HepG2 (cell line): ENCODE results near the gene FGD2. TPM values are rescaled to one million over a fixed set of nuclear protein-coding genes. Genes with fewer than 3 reads are reported as not detected.

Experiments
- ARNT ChIP-seq: fragments of 450-650 bp; IDR thresholded peaks from 2 replicates; pipeline ENCODE4 v1.6.1; 2017
- ATF1 ChIP-seq: IDR thresholded peaks from 2 replicates; pipeline ENCODE4 v1.6.1; 2016; ENCODE audit warnings: mild to moderate bottlenecking, control low read depth
- HNRNPL ChIP-seq: fragments of 200-400 bp; formaldehyde crosslinking; IDR thresholded peaks from 2 replicates; pipeline ENCODE4 v1.6.1; 2017; ENCODE audit warnings: mild to moderate bottlenecking, low read depth, low read length
- KDM4B ChIP-seq: sonication (generic); formaldehyde crosslinking; IDR thresholded peaks from 2 replicates; pipeline ENCODE4 v1.4.0; 2020; ENCODE audit warnings: missing genetic modification reagents
- KMT2B ChIP-seq: IDR thresholded peaks from 2 replicates; pipeline ENCODE4 v1.6.1; 2016; ENCODE audit warnings: missing genetic modification reagents, missing compliant biosample characterization
- MLLT10 ChIP-seq: sonication (generic); formaldehyde crosslinking; IDR thresholded peaks from 2 replicates; pipeline ENCODE4 v1.4.0; 2020; ENCODE audit warnings: missing genetic modification reagents
- MLX ChIP-seq: IDR thresholded peaks from 2 replicates; pipeline ENCODE4 v1.6.1; 2016
- NR2C2 ChIP-seq: sonication (generic); formaldehyde crosslinking; IDR thresholded peaks from 2 replicates; pipeline ENCODE4 v1.4.0; 2020; ENCODE audit warnings: missing genetic modification reagents, mild to moderate bottlenecking, moderate library complexity, borderline replicate concordance
- NR2F1 ChIP-seq, 2 experiments: fragments of 450-650 bp in 1 of 2; formaldehyde crosslinking in 1 of 2; IDR thresholded peaks; 2 replicates each; pipeline versions ENCODE4 v1.5.0 to v1.6.1; 2016 to 2020; ENCODE audit warnings: mild to moderate bottlenecking in 1 of 2, missing compliant biosample characterization in 1 of 2, missing genetic modification reagents in 1 of 2, moderate library complexity in 1 of 2
- PHF8 ChIP-seq: sonication (generic); formaldehyde crosslinking; IDR thresholded peaks from 2 replicates; pipeline ENCODE4 v1.5.0; 2020; ENCODE audit warnings: missing genetic modification reagents
- RFXANK ChIP-seq: IDR thresholded peaks from 2 replicates; pipeline ENCODE4 v1.6.1; 2016
- SRY ChIP-seq: sonication (generic); formaldehyde crosslinking; IDR thresholded peaks from 2 replicates; pipeline ENCODE4 v1.8.0; 2022; ENCODE audit warnings: mild to moderate bottlenecking, missing genetic modification reagents
- TBL1XR1 ChIP-seq: fragments of 150-350 bp; IDR thresholded peaks from 2 replicates; pipeline ENCODE4 v1.6.1; 2014; ENCODE audit warnings: borderline replicate concordance, low read length; ENCODE audit not compliant: partially characterized antibody
- WIZ ChIP-seq: sonication (generic); formaldehyde crosslinking; IDR thresholded peaks from 2 replicates; pipeline ENCODE4 v1.5.1; 2020; ENCODE audit warnings: mild to moderate bottlenecking, missing genetic modification reagents
- ZFP91 ChIP-seq: sonication (generic); formaldehyde crosslinking; IDR thresholded peaks from 2 replicates; pipeline ENCODE4 v1.9.0; 2022; ENCODE audit warnings: missing genetic modification reagents, mild to moderate bottlenecking, borderline replicate concordance
- ZMAT3 ChIP-seq: sonication (generic); formaldehyde crosslinking; conservative IDR thresholded peaks from 2 replicates; pipeline ENCODE4 v1.7.0; 2021; ENCODE audit warnings: missing genetic modification reagents
- ZNF34 ChIP-seq: sonication (generic); formaldehyde crosslinking; IDR thresholded peaks from 2 replicates; pipeline ENCODE4 v1.4.0; 2020; ENCODE audit warnings: mild to moderate bottlenecking, missing genetic modification reagents, borderline replicate concordance
- ZNF460 ChIP-seq: sonication (generic); formaldehyde crosslinking; IDR thresholded peaks from 2 replicates; pipeline ENCODE4 v1.5.1; 2020; ENCODE audit warnings: missing genetic modification reagents, mild to moderate bottlenecking, borderline replicate concordance
- ZNF598 ChIP-seq: sonication (generic); formaldehyde crosslinking; IDR thresholded peaks from 2 replicates; pipeline ENCODE4 v1.5.1; 2020; ENCODE audit warnings: mild to moderate bottlenecking, missing genetic modification reagents, borderline replicate concordance
- ZNF607 ChIP-seq: sonication (generic); formaldehyde crosslinking; IDR thresholded peaks from 2 replicates; pipeline ENCODE4 v1.5.1; 2020; ENCODE audit warnings: missing genetic modification reagents, mild to moderate bottlenecking, borderline replicate concordance
- ZNF644 ChIP-seq: IDR thresholded peaks from 2 replicates; pipeline ENCODE4 v1.6.1; 2016; ENCODE audit warnings: low read depth
- ZNF670 ChIP-seq: sonication (generic); formaldehyde crosslinking; IDR thresholded peaks from 2 replicates; pipeline ENCODE4 v1.8.0; 2022; ENCODE audit warnings: mild to moderate bottlenecking, missing genetic modification reagents, borderline replicate concordance
- ZSCAN25 ChIP-seq: sonication (generic); formaldehyde crosslinking; IDR thresholded peaks from 2 replicates; pipeline ENCODE4 v1.8.0; 2022; ENCODE audit warnings: mild to moderate bottlenecking, missing genetic modification reagents
- polyA plus RNA-seq, 8 experiments: library from polyadenylated mRNA; depleted of rRNA in 3 of 8; stranded (reverse) in 7 of 8; unstranded in 1 of 8; fragments of >200 nt; fragmentation: Illumina TruSeq in 4 of 8; extraction: Trizol in 4 of 8; gene quantifications; 2 replicates each; pipeline versions ENCODE4 v1.2.1 to v1.2.3, GENCODE V29; 2011 to 2016; ENCODE audit warnings: low read depth in 4 of 8, missing spikeins in 1 of 8, mixed read lengths in 1 of 8; ENCODE audit not compliant: insufficient read depth in 1 of 8
- total RNA-seq, 5 experiments: library from RNA; depleted of rRNA; stranded (reverse); fragments of >200 nt; fragmentation: Illumina TruSeq; extraction: Trizol; gene quantifications; 2 replicates each; pipeline ENCODE4 v1.2.3, GENCODE V29; 2016; ENCODE audit warnings: low read depth in 1 of 5
- TF ChIP-seq, protein P1 (sequence below): sonication (generic); formaldehyde crosslinking; IDR thresholded peaks from 2 replicates; pipeline ENCODE4 v1.4.0; 2020; ENCODE audit warnings: mild to moderate bottlenecking, missing genetic modification reagents
- TF ChIP-seq, protein P2 (sequence below): IDR thresholded peaks from 2 replicates; pipeline ENCODE4 v1.6.1; 2018; ENCODE audit warnings: missing genetic modification reagents, mild to moderate bottlenecking, missing compliant biosample characterization

FGD2 gene
- total and polyA plus RNA-seq, 2 of the 13 experiments (the other 11 are each of a cell fraction or from before 2014, with no cell fraction given): not detected

- peak; percentile 58; the same call in 1 of the 2 replicates for TF ChIP-seq KMT2B (CRISPR knock-in tag)
- TF ChIP-seq, protein P1, sequence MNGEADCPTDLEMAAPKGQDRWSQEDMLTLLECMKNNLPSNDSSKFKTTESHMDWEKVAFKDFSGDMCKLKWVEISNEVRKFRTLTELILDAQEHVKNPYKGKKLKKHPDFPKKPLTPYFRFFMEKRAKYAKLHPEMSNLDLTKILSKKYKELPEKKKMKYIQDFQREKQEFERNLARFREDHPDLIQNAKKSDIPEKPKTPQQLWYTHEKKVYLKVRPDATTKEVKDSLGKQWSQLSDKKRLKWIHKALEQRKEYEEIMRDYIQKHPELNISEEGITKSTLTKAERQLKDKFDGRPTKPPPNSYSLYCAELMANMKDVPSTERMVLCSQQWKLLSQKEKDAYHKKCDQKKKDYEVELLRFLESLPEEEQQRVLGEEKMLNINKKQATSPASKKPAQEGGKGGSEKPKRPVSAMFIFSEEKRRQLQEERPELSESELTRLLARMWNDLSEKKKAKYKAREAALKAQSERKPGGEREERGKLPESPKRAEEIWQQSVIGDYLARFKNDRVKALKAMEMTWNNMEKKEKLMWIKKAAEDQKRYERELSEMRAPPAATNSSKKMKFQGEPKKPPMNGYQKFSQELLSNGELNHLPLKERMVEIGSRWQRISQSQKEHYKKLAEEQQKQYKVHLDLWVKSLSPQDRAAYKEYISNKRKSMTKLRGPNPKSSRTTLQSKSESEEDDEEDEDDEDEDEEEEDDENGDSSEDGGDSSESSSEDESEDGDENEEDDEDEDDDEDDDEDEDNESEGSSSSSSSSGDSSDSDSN (CRISPR knock-in tag): peak; percentile 87; the same call in 1 of the 2 replicates
- peak; percentile 57 for TF ChIP-seq SRY
- TF ChIP-seq, protein P2, sequence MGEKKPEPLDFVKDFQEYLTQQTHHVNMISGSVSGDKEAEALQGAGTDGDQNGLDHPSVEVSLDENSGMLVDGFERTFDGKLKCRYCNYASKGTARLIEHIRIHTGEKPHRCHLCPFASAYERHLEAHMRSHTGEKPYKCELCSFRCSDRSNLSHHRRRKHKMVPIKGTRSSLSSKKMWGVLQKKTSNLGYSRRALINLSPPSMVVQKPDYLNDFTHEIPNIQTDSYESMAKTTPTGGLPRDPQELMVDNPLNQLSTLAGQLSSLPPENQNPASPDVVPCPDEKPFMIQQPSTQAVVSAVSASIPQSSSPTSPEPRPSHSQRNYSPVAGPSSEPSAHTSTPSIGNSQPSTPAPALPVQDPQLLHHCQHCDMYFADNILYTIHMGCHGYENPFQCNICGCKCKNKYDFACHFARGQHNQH: peak; percentile 47; the same call in 1 of the 2 replicates
- no peak for TF ChIP-seq ZNF670 (CRISPR knock-in tag)
- TF ChIP-seq MLX (CRISPR knock-in tag): peak; percentile 56; the same call in 1 of the 2 replicates
- peak in 1 of 2 experiments; percentile 42; a peak in 1 of 4 replicates for TF ChIP-seq NR2F1 (CRISPR knock-in tag; IDR thresholded peaks at IDR 0.05)
- TF ChIP-seq ATF1 (CRISPR knock-in tag): no peak
- TF ChIP-seq ZSCAN25 (CRISPR knock-in tag): peak; percentile 39; the same call in 1 of the 2 replicates
- TF ChIP-seq ZNF644 (CRISPR knock-in tag): no peak
- TF ChIP-seq HNRNPL: 0 out of 2 replicates have a peak, but pooled peaks have one; percentile 36
- peak; percentile 97 for TF ChIP-seq NR2C2
- peak; percentile 80 for TF ChIP-seq PHF8 (CRISPR knock-in tag)
- no peak for TF ChIP-seq TBL1XR1
- peak; percentile 45; the same call in 1 of the 2 replicates for TF ChIP-seq WIZ (CRISPR knock-in tag)
- TF ChIP-seq KDM4B (CRISPR knock-in tag): no peak
- TF ChIP-seq ZNF34: 0 out of 2 replicates have a peak, but pooled peaks have one; percentile 33
- TF ChIP-seq MLLT10 (CRISPR knock-in tag): no peak
- peak; percentile 8; the same call in 1 of the 2 replicates for TF ChIP-seq ZNF598 (CRISPR knock-in tag)
- TF ChIP-seq ZMAT3: no peak
- TF ChIP-seq ZNF607: peak; percentile 81
- no peak; the same call in 1 of the 2 replicates for TF ChIP-seq ZFP91 (CRISPR knock-in tag)
- TF ChIP-seq ZNF460 (CRISPR knock-in tag): no peak
- no peak for TF ChIP-seq ARNT
- TF ChIP-seq RFXANK (CRISPR knock-in tag): no peak; the same call in 1 of the 2 replicates
These were observed 19.4 kb upstream of the FGD2 start, which contains the start of gene MTCH1 (continued) for GRCh38 chr6:36985808-36986703.
